Cardiac septum (tissue), 1 donor: ENCODE results near the gene AGAP1. TPM values are rescaled to one million over a fixed set of nuclear protein-coding genes. Genes with fewer than 3 reads are reported as not detected.

Experiments used
- DNase-seq: peaks from one replicate; pipeline ENCODE4 v3.0.0-alpha.2; 2020; ENCODE audit warnings: low spot score
- intact Hi-C: fragments of 100-400 bp; cut with DNase I; formaldehyde crosslinking; loops from one replicate; pipeline ENCODE4 v1.14.0; 2022
- total RNA-seq: library from RNA; stranded (reverse); fragmentation: NEBNext Ultra II Directional; extraction: Animal tissue kit (Norgen Biotek cat#: 25700); gene quantifications from one replicate; pipeline ENCODE4 v1.2.1, GENCODE V29; 2021
- donor health status: DM: no; HTN: no; CAD: no.

AGAP1 gene
- total RNA-seq, 1 donor from 2014 or later = 18.7 TPM

GRCh38 chr2:235577404-235578330 lies 83.8 kb downstream of the AGAP1 start:
- intact Hi-C loops = loop anchor here (5.0 kb wide), 1 partner anchor 80 kb away; no protein-coding TSS in a partner anchor
- no peak for DNase-seq

DNA sequence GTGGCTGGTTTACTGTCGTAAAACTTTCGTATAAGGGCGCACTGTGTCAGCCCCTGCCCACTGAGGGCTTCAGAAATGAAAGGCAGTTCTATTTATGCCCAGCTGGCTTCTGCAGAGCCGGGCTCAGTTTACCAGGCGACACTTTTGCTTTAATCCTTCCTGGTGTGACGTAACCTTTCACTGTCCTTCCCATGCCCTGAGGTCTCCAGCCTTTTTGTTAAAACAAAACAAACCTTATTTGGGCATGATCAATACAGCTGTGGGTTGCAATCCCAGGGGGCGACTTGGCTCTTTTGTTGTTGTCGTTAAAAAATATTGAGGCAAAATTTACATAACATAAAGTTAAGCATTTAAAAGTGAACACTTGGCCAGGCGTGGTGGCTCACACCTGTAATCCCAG lies 85.3 kb downstream of the AGAP1 start:
- intact Hi-C loops = loop anchor here (5.0 kb wide), 1 partner anchor 82 kb away; no protein-coding TSS in a partner anchor
- DNase-seq = no peak

DNA sequence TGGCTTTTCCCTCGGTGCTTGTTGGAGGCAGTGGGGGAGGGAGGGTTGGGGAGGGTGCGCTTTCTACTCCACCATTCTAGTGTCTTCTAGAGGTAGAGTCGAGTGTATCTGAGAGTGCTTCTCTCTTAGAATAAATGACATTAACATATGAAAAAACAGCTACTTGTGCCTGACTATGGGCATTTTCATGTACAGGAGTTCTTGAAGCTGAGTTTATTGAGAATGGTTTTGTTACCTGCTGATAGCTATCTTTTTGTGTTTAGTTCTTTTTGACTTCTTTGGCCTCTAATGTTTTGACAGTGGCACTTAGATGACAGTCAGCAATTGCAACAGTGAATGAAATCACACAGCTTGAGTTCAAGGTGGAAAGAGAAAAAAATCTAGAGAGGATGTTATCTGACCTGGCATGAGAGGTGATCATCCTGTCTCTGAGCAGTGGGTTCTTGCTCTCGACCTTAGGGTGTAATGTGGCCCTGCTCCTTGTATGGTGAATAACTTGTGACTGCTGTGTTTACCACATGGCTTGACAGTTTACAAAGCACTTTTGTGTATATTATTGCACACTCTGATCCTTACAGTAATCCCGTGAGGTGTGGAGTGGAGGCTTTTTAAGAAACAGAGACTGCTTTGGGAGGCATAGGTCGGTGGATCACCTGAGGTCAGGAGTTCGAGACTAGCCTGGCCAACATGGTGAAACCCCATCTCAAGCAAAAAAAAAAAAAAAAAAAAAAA lies 86.7 kb downstream of the AGAP1 start:
- no peak for DNase-seq
- intact Hi-C loops = no loop called here

DNA sequence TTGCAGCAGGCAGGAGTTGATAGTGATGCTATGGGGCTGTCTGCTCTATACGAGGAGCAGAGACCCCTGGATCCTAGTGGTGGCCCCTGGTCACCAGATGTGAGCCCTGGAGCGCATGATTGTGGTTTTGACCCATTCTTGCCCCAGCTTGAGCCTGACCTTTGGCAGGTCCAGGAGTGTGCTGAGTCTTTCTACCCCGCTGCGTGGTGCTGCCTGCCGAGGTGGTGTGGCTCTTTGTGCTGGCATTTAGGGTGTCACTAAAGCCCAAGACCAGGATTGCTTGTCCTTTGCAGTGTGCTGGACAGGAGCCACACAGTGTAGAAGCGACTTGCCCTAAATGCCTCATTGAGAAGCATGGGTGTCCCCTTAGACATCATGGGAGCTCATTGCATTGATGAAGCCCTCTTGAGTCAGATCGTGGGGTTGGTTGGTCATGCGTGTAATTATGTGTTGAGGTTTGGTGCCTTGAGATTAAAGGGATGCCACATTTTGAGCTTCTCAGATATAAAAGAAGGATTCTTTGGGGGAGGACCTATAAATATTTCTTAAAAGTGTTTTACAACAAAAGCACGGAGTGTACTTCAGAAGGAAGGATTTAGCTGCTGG lies 88.3 kb downstream of the AGAP1 start:
- intact Hi-C loops = no loop called here
- DNase-seq = no peak

- intact Hi-C loops = no loop called here
- DNase-seq = no peak
Observed at GRCh38 chr2:235582729-235583128, 88.9 kb downstream of the AGAP1 start.

- no peak for DNase-seq
- intact Hi-C loops = no loop called here
Observed at GRCh38 chr2:235583144-235583543, 89.3 kb downstream of the AGAP1 start.

DNA sequence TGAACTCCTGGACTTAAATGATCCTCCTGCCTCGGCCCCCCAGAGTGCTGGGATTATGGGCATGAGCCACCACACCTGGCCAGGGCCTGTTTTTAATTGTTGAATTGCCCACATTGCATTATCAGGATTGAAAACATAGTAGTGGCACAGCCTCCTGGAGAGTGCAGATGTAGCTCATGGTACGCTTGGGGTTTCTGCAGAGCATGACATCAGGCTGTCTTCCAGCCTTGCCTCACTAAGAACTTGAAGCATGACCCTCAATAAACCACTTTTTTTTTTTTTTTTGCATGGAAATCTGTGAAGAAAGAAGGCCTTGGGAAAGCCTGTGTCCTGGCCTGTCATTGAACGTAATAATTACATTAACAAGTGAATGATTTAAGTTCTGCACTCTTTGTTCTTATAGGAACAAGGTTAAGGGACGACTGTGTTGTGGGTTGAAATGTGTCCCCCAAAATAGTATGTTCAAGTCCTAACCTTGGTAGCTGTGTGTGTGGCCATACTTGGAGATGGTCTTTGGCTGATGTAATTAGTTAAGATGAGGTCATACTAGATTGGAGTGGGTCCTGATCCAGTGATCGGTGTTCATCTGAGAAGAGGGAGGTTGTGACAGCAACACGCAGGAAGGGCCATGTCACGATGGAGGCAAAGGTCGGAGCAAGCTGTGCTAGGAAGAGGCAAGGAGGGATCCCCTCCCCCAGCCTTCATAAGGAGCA lies 90.2 kb downstream of the AGAP1 start:
- no peak for DNase-seq
- intact Hi-C loops = no loop called here

DNA sequence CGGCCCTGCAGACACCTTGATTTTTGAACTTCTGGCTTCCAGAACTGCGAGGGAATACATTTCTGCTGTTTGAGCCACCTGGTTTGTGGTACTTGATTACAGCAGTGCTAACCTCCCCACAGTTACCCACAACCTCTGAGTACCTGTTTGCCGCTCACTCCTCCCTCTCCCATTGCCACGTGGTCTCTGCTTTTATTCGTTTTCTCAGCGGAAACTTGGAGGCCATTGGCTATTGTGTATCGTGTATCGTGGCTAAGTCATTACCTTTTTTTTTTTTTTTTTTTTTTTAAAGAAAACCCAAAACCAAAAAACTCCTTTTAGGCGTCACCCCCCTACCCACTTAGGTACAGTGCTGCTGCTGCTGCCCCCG lies 90.8 kb downstream of the AGAP1 start:
- intact Hi-C loops = no loop called here

GRCh38 chr2:235587202-235587601 lies 93.4 kb downstream of the AGAP1 start:
- no peak for DNase-seq
- intact Hi-C loops = no loop called here

More for the DNA sequence above, 90.8 kb downstream of the AGAP1 start:
- no peak for DNase-seq

GRCh38 chr2:235588750-235589149 lies 94.9 kb downstream of the AGAP1 start:
- no peak for DNase-seq
- intact Hi-C loops = no loop called here

DNA sequence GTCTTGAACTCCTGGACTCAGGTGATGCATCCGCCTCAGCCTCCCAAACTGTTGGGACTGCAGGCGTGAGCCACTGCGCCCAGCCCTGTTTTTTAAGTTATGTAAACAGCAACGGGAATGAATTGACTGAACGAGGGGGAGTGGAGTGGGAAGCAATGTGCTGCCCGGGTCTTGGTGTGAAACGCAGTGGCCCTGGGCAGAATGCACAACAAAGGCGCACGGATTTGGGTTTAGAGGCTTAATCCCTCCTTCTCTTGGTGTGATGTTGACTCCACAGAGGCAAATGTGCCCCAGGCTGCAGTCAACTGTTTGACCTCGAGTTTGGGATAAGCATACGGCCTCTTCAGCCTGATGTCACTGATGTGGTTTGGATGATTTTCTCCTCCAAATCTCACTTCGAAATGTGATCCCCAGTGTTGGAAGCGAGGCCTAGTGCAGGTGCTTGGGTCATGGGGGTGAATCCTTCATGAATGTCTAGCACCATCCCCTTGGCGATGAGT lies 97.4 kb downstream of the AGAP1 start:
- DNase-seq = no peak
- intact Hi-C loops = loop anchor here (5.0 to 10.0 kb wide), 2 partner anchors 159 to 1046 kb away; no protein-coding TSS in a partner anchor

DNA sequence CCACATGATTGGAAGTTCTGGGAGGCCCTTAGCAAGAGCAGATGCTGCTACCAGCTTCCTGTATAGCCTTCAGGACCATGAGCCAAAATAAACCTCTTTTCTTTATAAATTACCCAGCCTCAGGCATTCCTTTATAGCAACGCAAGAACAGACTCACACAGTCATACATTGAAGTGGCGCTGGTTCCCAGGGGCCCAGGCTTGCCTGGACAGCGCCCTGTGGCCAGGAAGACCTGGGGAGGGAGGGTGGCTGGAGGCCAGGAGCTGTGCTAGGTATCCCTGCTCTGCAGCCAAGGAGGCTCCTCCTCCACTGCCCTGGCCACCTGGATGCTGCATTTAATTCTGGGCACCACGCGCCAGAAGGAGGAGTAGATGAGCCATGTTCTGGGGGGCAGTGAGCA lies 98.1 kb downstream of the AGAP1 start:
- intact Hi-C loops = loop anchor here (5.0 to 10.0 kb wide), 2 partner anchors 160 to 1047 kb away; no protein-coding TSS in a partner anchor
- no peak for DNase-seq

DNA sequence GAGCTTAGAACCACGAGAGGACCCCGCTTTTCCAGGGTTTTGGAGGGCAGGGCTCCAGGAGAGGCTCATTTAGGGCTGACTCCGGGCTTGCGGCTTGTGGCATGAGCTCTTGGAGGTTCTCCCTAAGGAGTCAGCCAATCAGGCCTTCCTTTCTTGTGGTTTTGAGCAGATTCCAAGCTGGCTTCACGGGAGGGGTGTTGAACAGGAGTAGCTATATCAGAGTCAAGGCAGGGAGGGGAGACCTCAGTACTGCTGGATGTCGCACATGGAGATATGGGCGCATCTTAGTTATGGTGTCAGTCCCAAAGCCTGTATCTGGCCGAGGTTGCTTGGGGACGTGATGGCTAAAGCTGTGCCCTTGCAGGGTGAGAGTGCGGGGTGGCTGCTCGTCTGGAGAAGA lies 98.6 kb downstream of the AGAP1 start:
- no peak for DNase-seq
- intact Hi-C loops = loop anchor here (5.0 to 10.0 kb wide), 2 partner anchors 160 to 1048 kb away; no protein-coding TSS in a partner anchor

DNA sequence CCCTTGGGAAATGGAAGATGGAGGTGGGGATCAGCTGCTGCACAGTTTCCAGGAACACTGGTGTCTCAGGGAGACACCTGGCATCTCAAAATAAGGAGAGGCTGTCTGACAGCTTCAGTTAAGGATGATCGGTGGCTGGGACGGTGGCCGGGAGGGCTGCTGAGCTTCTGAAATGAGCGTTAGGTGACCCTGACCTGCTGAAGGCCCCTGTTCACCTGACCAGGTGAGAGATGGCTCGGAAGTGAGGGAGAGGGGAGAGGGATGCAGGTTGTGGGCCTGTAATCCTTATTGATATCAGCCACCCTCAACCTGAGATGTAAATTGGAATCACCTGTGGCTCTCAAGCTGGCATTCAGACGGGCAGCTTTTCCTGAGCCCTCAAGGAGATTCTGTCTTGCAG lies 99.0 kb downstream of the AGAP1 start:
- intact Hi-C loops = loop anchor here (5.0 to 10.0 kb wide), 2 partner anchors 161 to 1048 kb away; no protein-coding TSS in a partner anchor
- no peak for DNase-seq

DNA sequence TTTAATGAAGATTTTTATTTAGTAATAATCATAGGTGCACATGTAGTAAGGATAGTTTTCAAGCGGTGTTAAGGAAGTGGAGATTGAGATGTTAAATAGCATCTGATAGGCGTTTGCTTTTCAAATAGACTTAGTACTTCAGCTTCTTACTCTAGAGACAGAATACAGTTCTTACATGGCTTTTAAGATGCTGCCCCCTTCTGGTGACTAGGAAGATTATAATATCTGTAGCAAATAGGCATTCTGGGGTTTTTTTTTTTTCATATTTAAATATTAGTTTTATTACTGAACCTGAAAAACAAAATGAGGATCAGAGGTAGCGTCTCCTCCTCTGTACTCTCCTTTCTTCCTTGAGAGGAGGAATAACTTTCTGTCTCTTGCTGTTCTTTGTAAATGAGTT lies 100.2 kb downstream of the AGAP1 start:
- DNase-seq = no peak
- intact Hi-C loops = loop anchor here (5.0 to 10.0 kb wide), 2 partner anchors 162 to 1049 kb away; no protein-coding TSS in a partner anchor

- no peak for DNase-seq
- intact Hi-C loops = loop anchor here (1.0 to 10.0 kb wide), 6 partner anchors 47 to 1050 kb away; no protein-coding TSS in a partner anchor
Observed at GRCh38 chr2:235594964-235595363, 101.1 kb downstream of the AGAP1 start.

DNA sequence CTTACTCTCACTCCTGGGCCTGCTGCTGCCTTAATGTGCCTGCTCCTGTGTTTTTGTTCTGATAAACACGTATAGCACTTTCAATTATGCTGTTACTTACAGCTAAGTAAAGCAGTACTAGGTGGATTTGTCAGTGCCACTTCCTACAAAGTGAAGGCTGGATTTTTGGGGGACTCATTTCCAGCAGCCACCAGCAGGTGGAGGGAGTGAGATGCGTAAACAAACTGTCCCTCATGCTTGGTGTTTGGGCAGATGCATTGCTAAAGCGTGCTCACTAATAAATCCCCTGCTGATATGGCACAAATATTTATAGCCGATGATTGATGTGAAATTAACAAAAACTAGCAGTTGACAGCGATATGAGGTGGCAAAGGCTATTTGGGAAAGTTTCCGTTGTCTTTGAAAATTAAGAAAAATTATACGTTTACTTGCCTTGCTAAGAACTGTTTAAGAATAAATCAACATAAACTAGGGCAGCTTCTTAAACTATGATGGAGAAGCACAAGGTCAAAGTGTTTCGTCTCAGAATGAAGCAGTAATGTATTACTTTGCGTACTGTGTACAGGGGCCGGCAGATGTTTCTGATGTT lies 101.7 kb downstream of the AGAP1 start:
- no peak for DNase-seq
- intact Hi-C loops = loop anchor here (1.0 to 10.0 kb wide), 5 partner anchors 47 to 1051 kb away; no protein-coding TSS in a partner anchor

DNA sequence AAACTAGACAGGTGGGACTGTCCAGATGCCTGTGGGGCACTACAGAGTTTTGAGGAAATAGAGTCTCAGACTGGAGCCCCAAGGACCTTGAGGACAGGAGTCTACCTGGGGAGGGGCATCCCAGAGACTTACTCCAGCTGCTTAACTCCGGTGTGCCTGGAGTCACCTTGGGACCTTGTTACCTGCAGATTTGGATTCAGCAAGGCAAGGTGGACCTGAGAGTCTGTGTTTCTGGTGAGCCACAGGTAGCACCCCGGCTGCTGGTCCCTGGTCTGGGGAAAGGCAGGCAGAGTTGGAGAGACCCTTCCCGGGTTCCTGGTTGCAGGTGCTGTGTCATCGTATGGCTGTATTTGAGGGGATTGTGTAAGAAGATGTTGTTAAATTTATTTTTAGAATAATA lies 102.4 kb downstream of the AGAP1 start:
- DNase-seq = no peak
- intact Hi-C loops = loop anchor here (5.0 to 10.0 kb wide), 2 partner anchors 46 to 1051 kb away; no protein-coding TSS in a partner anchor
